Erythroblast (primary cell): ENCODE measurements around the gene MAD1L1.

Source experiments
- GATA1 ChIP-seq: IDR thresholded peaks from 2 replicates; pipeline ENCODE4 v1.6.1; 2011; ENCODE audit warnings: low read depth, mild to moderate bottlenecking, control low read depth, low read length, moderate library complexity
- POLR2A ChIP-seq: IDR thresholded peaks from 2 replicates; pipeline ENCODE4 v1.6.1; 2011; ENCODE audit warnings: mild to moderate bottlenecking, low read length

GRCh38 chr7:2154121-2154520 lies 78.6 kb downstream of the MAD1L1 start:
- TF ChIP-seq POLR2A (no peak), GATA1 (no peak)
